GM13977 (cell line): ENCODE results near the gene PXYLP1.

Experiments
- DNase-seq: peaks from one replicate; pipeline ENCODE4 v3.0.0; 2012; ENCODE audit warnings: low spot score
- CTCF ChIP-seq: IDR thresholded peaks from 2 replicates; pipeline ENCODE4 v1.5.1; 2012; ENCODE audit warnings: mild to moderate bottlenecking, control low read depth; ENCODE audit not compliant: insufficient read depth; ENCODE audit errors: extremely low read depth, missing control alignments
- in situ Hi-C: fragments of 300-500 bp; cut with MboI; formaldehyde crosslinking; loops from one replicate; pipeline ENCODE4 v1.12.0; 2022; ENCODE audit warnings: low sequenced_read_pairs, low pct_unique_long_range_greater_than_20kb, mixed read lengths, inconsistent platforms; ENCODE audit not compliant: unreplicated experiment

The PXYLP1 gene

GRCh38 chr3:141307351-141308059 lies 75.9 kb downstream of the PXYLP1 start:
- in situ Hi-C loops: loop anchor here (10.0 kb wide), 1 partner anchor 257 kb away; no protein-coding TSS in a partner anchor
- no peak for DNase-seq
- no peak for TF ChIP-seq CTCF

GRCh38 chr3:141308588-141309218 lies 77.1 kb downstream of the PXYLP1 start:
- peak; percentile 12 for TF ChIP-seq CTCF
- DNase-seq: no peak
- in situ Hi-C loops: loop anchor here (10.0 kb wide), 1 partner anchor 256 kb away; no protein-coding TSS in a partner anchor

GRCh38 chr3:141311170-141311495 lies 79.5 kb downstream of the PXYLP1 start:
- in situ Hi-C loops: loop anchor here (10.0 kb wide), 1 partner anchor 144 kb away; no protein-coding TSS in a partner anchor
- DNase-seq: no peak
- no peak for TF ChIP-seq CTCF

- in situ Hi-C loops: loop anchor here (10.0 kb wide), 1 partner anchor 143 kb away; no protein-coding TSS in a partner anchor
- peak; percentile 82 for TF ChIP-seq CTCF
- peak; percentile 94 for DNase-seq
Observed at GRCh38 chr3:141311496-141312353, 80.1 kb downstream of the PXYLP1 start.

GRCh38 chr3:141312354-141313092 lies 80.9 kb downstream of the PXYLP1 start:
- no peak for DNase-seq
- TF ChIP-seq CTCF: no peak
- in situ Hi-C loops: loop anchor here (10.0 kb wide), 1 partner anchor 142 kb away; no protein-coding TSS in a partner anchor
